BLaER1 treated with 17β-estradiol and CSF1 and Interleukin-3, amounts not matched to agents 10 nM and 100 nM (cell line): Measurements from ENCODE around the gene CPA4.

Source experiments
- H3K27ac ChIP-seq, 11 experiments: shearing (Covaris generic); formaldehyde crosslinking; 2 replicates each; pipeline ENCODE4 v1.8.1; 2022
- H3K27me3 ChIP-seq, 11 experiments: shearing (Covaris generic); formaldehyde crosslinking; 2 replicates each; pipeline ENCODE4 v1.8.1; 2022
- H3K36me3 ChIP-seq, 11 experiments: shearing (Covaris generic); formaldehyde crosslinking; 2 replicates each; pipeline ENCODE4 v1.8.1; 2022
- H3K4me1 ChIP-seq, 10 experiments: shearing (Covaris generic); formaldehyde crosslinking; 2 replicates each; pipeline ENCODE4 v1.8.1; 2022
- H3K4me2 ChIP-seq, 11 experiments: shearing (Covaris generic); formaldehyde crosslinking; 2 replicates each; pipeline ENCODE4 v1.8.1; 2022
- H3K4me3 ChIP-seq, 10 experiments: shearing (Covaris generic); formaldehyde crosslinking; 2 replicates each; pipeline ENCODE4 v1.8.1; 2022
- H3K9ac ChIP-seq, 11 experiments: shearing (Covaris generic); formaldehyde crosslinking; 2 replicates each; pipeline ENCODE4 v1.8.1; 2022
- H3K9me3 ChIP-seq, 11 experiments: shearing (Covaris generic); formaldehyde crosslinking; replicated peaks in 1 of 11; 2 replicates each; pipeline ENCODE4 v1.8.1; 2022
- H4K20me1 ChIP-seq, 11 experiments: shearing (Covaris generic); formaldehyde crosslinking; 2 replicates each; pipeline ENCODE4 v1.8.1; 2022
- Cebpa-rat ChIP-seq, 11 experiments: shearing (Covaris generic); IDR thresholded peaks; 2 replicates each; pipeline ENCODE4 v1.8.1; 2022

The CPA4 gene

DNA sequence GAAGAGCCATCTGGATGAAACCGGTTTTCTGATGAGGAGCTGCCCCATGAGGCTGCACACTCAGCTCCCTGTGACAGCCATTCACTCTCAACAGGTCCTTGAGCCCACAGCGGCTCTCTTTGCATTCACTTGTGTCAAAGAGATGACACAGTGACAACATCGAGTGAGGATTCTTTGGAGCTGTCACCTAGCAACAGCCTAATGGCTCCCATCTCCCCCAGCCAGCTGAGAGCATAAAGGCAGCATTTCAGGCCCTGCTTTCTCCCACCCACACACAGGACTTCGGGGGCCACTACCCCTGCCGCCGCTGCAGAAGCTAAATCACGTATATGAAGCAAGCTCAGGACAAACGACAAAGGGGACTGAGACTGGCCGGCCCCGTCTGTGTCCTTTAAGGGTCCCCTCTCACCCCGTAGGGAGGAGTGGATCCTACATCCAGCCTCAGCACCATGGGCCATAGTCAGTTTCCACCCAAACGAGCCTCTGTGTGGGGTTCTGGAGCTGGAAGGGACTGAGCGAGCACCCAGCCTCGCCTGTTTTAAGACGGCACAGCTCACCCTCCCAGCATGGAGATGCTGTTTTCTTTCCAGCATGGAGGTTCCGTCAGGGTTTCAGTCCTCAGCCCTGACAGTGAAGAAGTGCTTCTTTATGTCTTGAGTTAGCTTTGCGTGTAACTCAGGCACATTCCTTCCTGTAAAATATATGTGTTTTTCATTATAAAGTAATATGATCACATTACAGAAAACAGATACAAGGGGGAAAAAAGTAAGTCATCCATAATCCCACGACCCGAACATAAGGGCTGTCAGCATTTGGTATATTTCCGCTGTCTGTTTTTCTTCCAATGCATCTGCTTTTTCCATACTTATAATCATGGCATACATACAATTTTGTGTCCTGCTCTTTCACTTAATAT is 4.9 kb downstream of the CPA4 start:
- Histone ChIP-seq H3K4me3 (no peak overlapping the region), H3K27ac (no peak overlapping the region), H3K27me3 (no peaks in the 10 kb centered on the region), H3K4me2 (no peak overlapping the region), H3K9ac (no peak overlapping the region), H3K4me1 (no peaks in the 10 kb centered on the region), H4K20me1 (no peaks in the 10 kb centered on the region), H3K36me3 (no peaks in the 10 kb centered on the region), H3K9me3 (peaks cover 0 to 18% (median 4%) of the 10 kb centered on the region in 11 experiments; a peak in 8 of 22 replicates)
- no peak; a peak in 1 of 22 replicates for TF ChIP-seq Cebpa-rat (IDR thresholded peaks at IDR 0.05)

DNA sequence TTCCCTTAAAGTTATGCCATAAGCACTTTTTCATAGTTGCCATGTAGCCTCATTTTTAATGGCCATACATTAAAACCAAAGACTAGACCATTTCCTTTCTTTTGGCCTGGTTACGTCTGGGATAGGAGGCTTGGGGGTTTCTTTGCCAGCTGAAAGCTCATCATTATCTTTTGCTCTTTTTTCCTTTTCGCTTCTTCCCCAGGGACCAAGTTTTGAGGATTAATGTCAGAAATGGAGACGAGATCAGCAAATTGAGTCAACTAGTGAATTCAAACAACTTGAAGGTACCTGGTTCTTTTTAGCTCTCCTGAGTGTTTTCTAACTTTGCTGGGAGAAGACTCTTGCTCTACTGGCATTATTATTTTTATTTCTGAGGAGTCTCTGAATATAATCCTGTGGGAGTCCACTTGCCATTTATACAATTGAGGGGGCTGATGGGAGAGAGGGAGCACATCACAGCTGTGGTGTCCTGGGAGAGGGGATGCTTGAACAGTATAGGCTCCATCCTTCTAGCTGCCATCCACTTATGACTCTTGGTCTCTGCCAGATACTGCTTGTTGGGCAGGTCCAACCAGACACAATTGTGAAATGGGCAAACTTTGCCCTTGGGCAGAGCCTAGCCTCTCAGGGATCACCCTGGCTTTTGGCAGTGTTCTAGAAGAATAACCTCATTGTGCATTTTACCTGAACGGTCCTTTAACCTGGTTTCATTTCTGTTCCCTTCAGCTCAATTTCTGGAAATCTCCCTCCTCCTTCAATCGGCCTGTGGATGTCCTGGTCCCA is 5.8 kb downstream of the CPA4 start:
- Histone ChIP-seq H3K4me3 (no peak overlapping the region), H3K4me1 (peaks cover 0 to 6% (median 2%) of the 10 kb centered on the region in 10 experiments; a peak in 4 of 20 replicates), H3K27me3 (no peaks in the 10 kb centered on the region), H3K27ac (no peak overlapping the region), H4K20me1 (no peaks in the 10 kb centered on the region), H3K4me2 (no peak overlapping the region), H3K36me3 (no peaks in the 10 kb centered on the region), H3K9me3 (peaks cover 0 to 16% (median 4%) of the 10 kb centered on the region in 11 experiments; a peak in 8 of 22 replicates), H3K9ac (no peak overlapping the region)
- TF ChIP-seq Cebpa-rat (IDR thresholded peaks at IDR 0.05) = no peak

DNA sequence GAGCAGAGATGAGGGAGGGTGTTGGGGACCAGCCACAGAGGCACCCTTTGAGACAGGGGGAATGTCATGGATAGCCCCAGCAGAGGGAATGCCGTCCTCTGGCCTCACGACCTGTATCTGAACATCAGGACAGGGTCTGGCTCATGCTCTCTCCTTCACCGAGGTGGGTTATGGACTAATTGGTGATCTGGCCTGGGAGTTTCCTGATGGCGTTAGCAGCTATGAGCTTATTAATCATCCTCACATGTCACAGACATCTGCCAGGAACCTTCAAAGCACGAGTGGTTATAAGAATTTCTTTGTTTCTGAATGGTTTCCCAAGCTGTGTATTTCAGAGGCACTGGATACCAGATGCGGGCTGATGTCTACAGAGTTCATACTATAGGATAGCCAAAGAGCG is 6.9 kb downstream of the CPA4 start:
- H3K27ac ChIP-seq = no peak overlapping the region
- H3K9me3 ChIP-seq = peaks cover 0 to 5% (median 0%) of the 10 kb centered on the region in 11 experiments; a peak in 4 of 22 replicates
- no peaks in the 10 kb centered on the region for H3K36me3 ChIP-seq
- no peak overlapping the region for H3K4me3 ChIP-seq
- no peaks in the 10 kb centered on the region for H3K27me3 ChIP-seq
- H3K4me1 ChIP-seq = peaks cover 0 to 6% (median 2%) of the 10 kb centered on the region in 10 experiments; a peak in 4 of 20 replicates
- no peak overlapping the region for H3K9ac ChIP-seq
- H3K4me2 ChIP-seq = no peak overlapping the region
- no peaks in the 10 kb centered on the region for H4K20me1 ChIP-seq
- no peak for TF ChIP-seq Cebpa-rat (IDR thresholded peaks at IDR 0.05)

DNA sequence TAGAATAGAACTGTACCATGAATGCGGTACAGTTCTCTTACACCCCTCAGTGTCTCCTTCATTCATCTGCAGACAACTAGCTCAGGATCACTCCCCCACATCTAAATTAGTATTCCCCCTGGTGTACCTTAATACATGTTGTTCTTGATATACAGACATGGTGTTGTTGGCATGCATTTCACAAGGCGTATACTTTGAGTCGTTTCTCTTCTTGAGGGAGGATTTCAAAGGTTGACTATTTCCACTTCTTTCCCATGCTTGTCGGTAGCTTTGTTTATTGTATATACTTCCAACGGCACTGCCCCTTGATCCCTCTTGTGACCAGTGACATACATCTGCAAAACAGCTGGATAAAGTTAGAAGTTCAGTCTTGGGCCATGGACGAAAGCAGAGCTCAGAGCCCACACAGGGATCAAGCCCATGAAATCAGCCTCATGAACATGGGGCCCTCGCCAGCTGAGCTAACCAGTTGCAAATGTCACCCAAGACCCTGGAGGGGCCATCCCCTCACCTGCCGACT is 8.6 kb downstream of the CPA4 start:
- no peak overlapping the region for H3K9ac ChIP-seq
- H3K4me2 ChIP-seq = no peak overlapping the region
- H3K9me3 ChIP-seq = peaks cover 0 to 4% (median 0%) of the 10 kb centered on the region in 11 experiments; a peak in 1 of 22 replicates
- H4K20me1 ChIP-seq = no peaks in the 10 kb centered on the region
- H3K27ac ChIP-seq = no peak overlapping the region
- no peaks in the 10 kb centered on the region for H3K36me3 ChIP-seq
- H3K4me1 ChIP-seq = peaks cover 0 to 6% (median 2%) of the 10 kb centered on the region in 10 experiments; a peak in 4 of 20 replicates
- TF ChIP-seq Cebpa-rat (IDR thresholded peaks at IDR 0.05) = no peak
- no peak overlapping the region for H3K4me3 ChIP-seq
- no peaks in the 10 kb centered on the region for H3K27me3 ChIP-seq

DNA sequence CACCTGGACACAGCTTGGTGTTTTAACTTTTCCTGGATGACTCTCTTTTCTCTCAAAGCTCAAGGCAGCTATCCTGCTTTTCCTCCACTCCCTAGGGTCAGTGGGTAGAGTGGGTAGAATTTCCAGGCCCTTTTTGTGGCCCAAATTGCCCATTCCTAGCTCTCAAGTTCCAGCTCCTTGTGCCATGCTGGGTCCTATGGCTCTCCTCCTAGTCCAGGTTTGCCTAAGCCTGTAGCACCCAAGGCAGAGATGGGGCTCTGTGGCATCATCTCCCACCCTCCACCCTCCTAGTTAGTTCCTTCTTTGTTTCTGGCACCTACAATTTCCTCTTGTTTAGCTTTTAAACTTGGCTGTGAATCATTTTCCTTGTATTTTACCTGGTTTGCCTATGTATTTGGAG is 9.7 kb downstream of the CPA4 start:
- no peak overlapping the region for H3K27ac ChIP-seq
- no peak overlapping the region for H3K4me2 ChIP-seq
- H3K9ac ChIP-seq = no peak overlapping the region
- no peaks in the 10 kb centered on the region for H4K20me1 ChIP-seq
- no peak for TF ChIP-seq Cebpa-rat (IDR thresholded peaks at IDR 0.05)
- peaks cover 0 to 6% (median 2%) of the 10 kb centered on the region in 10 experiments; a peak in 4 of 20 replicates for H3K4me1 ChIP-seq
- peaks cover 0 to 4% (median 0%) of the 10 kb centered on the region in 11 experiments; a peak in 1 of 22 replicates for H3K9me3 ChIP-seq
- H3K27me3 ChIP-seq = no peaks in the 10 kb centered on the region
- no peaks in the 10 kb centered on the region for H3K36me3 ChIP-seq
- no peak overlapping the region for H3K4me3 ChIP-seq

DNA sequence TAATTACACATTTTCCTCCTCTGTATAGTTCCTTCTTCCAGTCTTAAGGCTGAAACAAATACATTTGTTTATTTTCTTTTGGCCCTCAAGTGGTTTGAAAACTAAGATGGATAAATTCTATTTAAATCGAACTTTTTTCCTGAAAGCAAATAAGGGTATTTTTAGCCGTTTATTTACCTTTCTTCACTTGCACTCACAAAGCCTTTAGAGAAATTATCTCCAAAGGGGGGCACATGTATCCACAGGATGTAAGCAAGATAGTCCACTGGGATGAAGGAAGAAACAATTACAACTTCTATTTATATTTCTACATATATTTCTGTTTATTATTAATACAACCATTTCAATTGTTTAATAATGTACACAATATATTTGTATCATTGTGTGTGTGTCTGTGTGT is 10.2 kb downstream of the CPA4 start:
- Histone ChIP-seq H3K9ac (no peak overlapping the region), H3K36me3 (no peaks in the 10 kb centered on the region), H3K4me1 (peaks cover 0 to 6% (median 2%) of the 10 kb centered on the region in 10 experiments; a peak in 4 of 20 replicates), H3K4me3 (no peak overlapping the region), H4K20me1 (no peaks in the 10 kb centered on the region), H3K4me2 (0 out of 22 replicates have a peak overlapping the region, but pooled peaks of 1 of the 11 experiments have one; percentile 14), H3K27me3 (no peaks in the 10 kb centered on the region), H3K9me3 (peaks cover 0 to 4% (median 0%) of the 10 kb centered on the region in 11 experiments; a peak in 1 of 22 replicates), H3K27ac (no peak overlapping the region)
- TF ChIP-seq Cebpa-rat (IDR thresholded peaks at IDR 0.05) = no peak

DNA sequence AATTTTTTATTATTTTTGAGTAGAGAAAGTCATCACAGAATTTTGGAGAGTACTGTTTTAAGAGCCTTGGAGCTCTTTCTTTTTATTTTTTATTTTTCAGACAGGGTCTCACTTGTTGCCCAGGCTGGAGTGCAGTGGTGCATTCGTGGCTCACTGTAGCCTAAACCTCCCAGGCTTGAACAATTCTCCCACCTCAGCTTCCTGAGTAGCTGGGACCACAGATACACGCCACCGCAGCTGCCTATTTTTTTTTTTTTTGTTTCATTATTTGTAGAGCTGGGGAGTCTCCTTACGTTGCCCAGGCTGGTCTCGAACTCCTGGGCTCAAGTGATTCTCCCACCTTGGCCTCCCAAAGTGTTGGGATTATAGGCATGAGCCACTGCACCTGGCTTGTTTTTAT is 10.6 kb downstream of the CPA4 start:
- no peaks in the 10 kb centered on the region for H3K27me3 ChIP-seq
- H3K36me3 ChIP-seq = no peaks in the 10 kb centered on the region
- TF ChIP-seq Cebpa-rat (IDR thresholded peaks at IDR 0.05) = no peak

DNA sequence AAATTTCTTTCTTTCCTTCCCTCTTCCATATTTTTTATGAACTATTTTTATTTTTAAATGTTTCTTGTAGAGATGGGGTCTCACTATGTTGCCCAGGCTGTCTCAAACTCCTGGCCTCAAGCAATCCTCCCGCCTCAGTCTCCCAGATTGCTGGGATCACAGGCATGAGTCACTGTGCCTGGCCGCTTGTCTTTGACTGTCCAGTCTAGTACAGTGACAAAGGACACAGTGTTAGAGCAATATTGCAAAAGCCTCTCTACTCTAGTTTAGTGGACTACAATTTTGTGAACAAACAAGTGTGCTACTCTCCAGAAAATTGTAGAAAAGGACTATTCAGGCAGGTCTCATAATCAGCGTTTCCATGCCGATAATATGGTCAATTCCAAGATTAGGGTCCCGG is 11.0 kb downstream of the CPA4 start:
- H3K36me3 ChIP-seq = no peaks in the 10 kb centered on the region
- H3K4me2 ChIP-seq = no peak overlapping the region
- TF ChIP-seq Cebpa-rat (IDR thresholded peaks at IDR 0.05) = no peak
- peaks cover 0 to 4% (median 0%) of the 10 kb centered on the region in 11 experiments; a peak in 1 of 22 replicates for H3K9me3 ChIP-seq
- no peak overlapping the region for H3K27ac ChIP-seq
- H3K4me3 ChIP-seq = no peak overlapping the region
- no peak overlapping the region for H3K9ac ChIP-seq
- H4K20me1 ChIP-seq = no peaks in the 10 kb centered on the region
- peaks cover 0 to 6% (median 2%) of the 10 kb centered on the region in 10 experiments; a peak in 4 of 20 replicates for H3K4me1 ChIP-seq
- no peaks in the 10 kb centered on the region for H3K27me3 ChIP-seq

More for the DNA sequence above, 10.6 kb downstream of the CPA4 start:
- Histone ChIP-seq H3K4me1 (peaks cover 0 to 6% (median 2%) of the 10 kb centered on the region in 10 experiments; a peak in 4 of 20 replicates), H3K4me3 (no peak overlapping the region), H3K4me2 (0 out of 22 replicates have a peak overlapping the region, but pooled peaks of 2 of the 11 experiments have one; percentile 14 to 19), H3K9ac (no peak overlapping the region), H4K20me1 (no peaks in the 10 kb centered on the region), H3K9me3 (peaks cover 0 to 4% (median 0%) of the 10 kb centered on the region in 11 experiments; a peak in 1 of 22 replicates), H3K27ac (no peak overlapping the region)
